Measurements from ENCODE around the gene PRKCE.

DNA sequence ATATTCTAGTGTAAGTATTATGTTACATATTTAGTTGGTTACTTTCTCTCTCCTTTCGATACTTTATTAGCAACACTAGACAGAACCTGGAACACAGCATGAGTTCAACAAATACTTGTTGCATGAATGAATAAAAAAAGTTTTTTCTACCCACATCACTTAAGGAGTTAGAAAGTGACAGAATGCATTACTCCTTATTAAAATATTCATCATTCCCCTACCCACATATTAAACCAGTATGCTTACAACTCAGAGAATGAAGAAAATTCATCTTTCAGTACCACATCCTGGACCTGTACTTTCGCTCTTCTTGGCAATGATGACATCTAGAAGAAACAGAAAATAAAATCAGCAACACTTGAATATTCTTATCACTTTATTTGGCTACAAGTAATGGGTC lies 46.4 kb upstream of the PRKCE start:
- TF ChIP-seq, protein P1, sequence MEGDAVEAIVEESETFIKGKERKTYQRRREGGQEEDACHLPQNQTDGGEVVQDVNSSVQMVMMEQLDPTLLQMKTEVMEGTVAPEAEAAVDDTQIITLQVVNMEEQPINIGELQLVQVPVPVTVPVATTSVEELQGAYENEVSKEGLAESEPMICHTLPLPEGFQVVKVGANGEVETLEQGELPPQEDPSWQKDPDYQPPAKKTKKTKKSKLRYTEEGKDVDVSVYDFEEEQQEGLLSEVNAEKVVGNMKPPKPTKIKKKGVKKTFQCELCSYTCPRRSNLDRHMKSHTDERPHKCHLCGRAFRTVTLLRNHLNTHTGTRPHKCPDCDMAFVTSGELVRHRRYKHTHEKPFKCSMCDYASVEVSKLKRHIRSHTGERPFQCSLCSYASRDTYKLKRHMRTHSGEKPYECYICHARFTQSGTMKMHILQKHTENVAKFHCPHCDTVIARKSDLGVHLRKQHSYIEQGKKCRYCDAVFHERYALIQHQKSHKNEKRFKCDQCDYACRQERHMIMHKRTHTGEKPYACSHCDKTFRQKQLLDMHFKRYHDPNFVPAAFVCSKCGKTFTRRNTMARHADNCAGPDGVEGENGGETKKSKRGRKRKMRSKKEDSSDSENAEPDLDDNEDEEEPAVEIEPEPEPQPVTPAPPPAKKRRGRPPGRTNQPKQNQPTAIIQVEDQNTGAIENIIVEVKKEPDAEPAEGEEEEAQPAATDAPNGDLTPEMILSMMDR (IDR thresholded peaks at IDR 0.05): no peak
- TF ChIP-seq EP300 (IDR thresholded peaks at IDR 0.05): no peak
- no peak for TF ChIP-seq POLR2A (IDR thresholded peaks at IDR 0.05)
- TF ChIP-seq POLR2AphosphoS5 (IDR thresholded peaks at IDR 0.05): no peak

Measured in sigmoid colon (tissue), 4 donors.